SU-DHL-6 (cell line): ENCODE measurements around the gene DKKL1.

Source experiments
- H2AFZ ChIP-seq: fragments of 200-600 bp; sonication (generic); 2 replicates; pipeline ENCODE4 v1.6.1; 2014; ENCODE audit warnings: low read depth, mild to moderate bottlenecking, moderate library complexity, mixed read lengths, antibody characterized with exemption, low read length; ENCODE audit not compliant: severe bottlenecking
- H3F3A ChIP-seq: fragments of 200-600 bp; shearing (Covaris generic); 2 replicates; pipeline ENCODE4 v1.6.0; 2016; ENCODE audit warnings: antibody characterized with exemption, mild to moderate bottlenecking; ENCODE audit not compliant: insufficient read depth
- H3K27ac ChIP-seq: fragments of 200-600 bp; sonication (generic); 2 replicates; pipeline ENCODE4 v1.5.1; 2016; ENCODE audit warnings: low read depth, mild to moderate bottlenecking, low read length, moderate library complexity, mixed read lengths
- H3K27me3 ChIP-seq: fragments of 200-600 bp; sonication (generic), shearing (Covaris generic); 2 replicates; pipeline ENCODE4 v1.6.0; 2014; ENCODE audit warnings: mild to moderate bottlenecking, low read length
- H3K36me3 ChIP-seq: fragments of 200-600 bp; sonication (generic); 2 replicates; pipeline ENCODE4 v1.6.1; 2014; ENCODE audit warnings: mild to moderate bottlenecking, low read length, mixed read lengths
- H3K4me2 ChIP-seq: fragments of 300-600, 200-600 bp; shearing (Covaris generic), sonication (generic); 2 replicates; pipeline ENCODE4 v1.6.0; 2014; ENCODE audit warnings: low read length, low read depth, mild to moderate bottlenecking; ENCODE audit not compliant: poor library complexity, severe bottlenecking
- H3K4me3 ChIP-seq: fragments of 200-600 bp; sonication (generic); 2 replicates; pipeline ENCODE4 v1.5.1; 2014; ENCODE audit warnings: antibody characterized with exemption, low read length, mild to moderate bottlenecking, mixed read lengths; ENCODE audit not compliant: insufficient read depth, poor library complexity, severe bottlenecking
- H3K79me2 ChIP-seq: fragments of 200-600 bp; sonication (generic); 2 replicates; pipeline ENCODE4 v1.6.1; 2014; ENCODE audit warnings: mild to moderate bottlenecking, low read length, moderate library complexity; ENCODE audit not compliant: insufficient read depth
- H3K9ac ChIP-seq: fragments of 200-600 bp; sonication (generic); 2 replicates; pipeline ENCODE4 v1.7.0; 2014; ENCODE audit warnings: mild to moderate bottlenecking, low read length
- H3K9me2 ChIP-seq: fragments of 200-600 bp; sonication (generic); replicated peaks from 2 replicates; pipeline ENCODE4 v1.6.1; 2014; ENCODE audit warnings: low read length; ENCODE audit not compliant: insufficient read depth
- H3K9me3 ChIP-seq: fragments of 200-600 bp; sonication (generic); 2 replicates; pipeline ENCODE4 v1.6.1; 2014; ENCODE audit warnings: low read length, mixed read lengths; ENCODE audit not compliant: insufficient read depth
- H4K20me1 ChIP-seq: fragments of 200-600 bp; sonication (generic); 2 replicates; pipeline ENCODE4 v1.6.1; 2014; ENCODE audit warnings: low read depth, mild to moderate bottlenecking, antibody characterized with exemption, low read length, moderate library complexity, mixed read lengths
- EZH2phosphoT487 ChIP-seq: fragments of 200-600 bp; sonication (generic), shearing (Covaris generic); conservative IDR thresholded peaks from 2 replicates; pipeline ENCODE4 v1.6.1; 2018; ENCODE audit warnings: mild to moderate bottlenecking, antibody characterized with exemption, low read length, moderate library complexity, mixed read lengths
- TF ChIP-seq, protein P1 (sequence below): fragments of 200-600 bp; sonication (generic); IDR thresholded peaks from one replicate; pipeline ENCODE4 v1.5.1; 2017; ENCODE audit warnings: antibody characterized with exemption, mild to moderate bottlenecking, low read length, moderate library complexity; ENCODE audit not compliant: insufficient read depth, poor library complexity, severe bottlenecking

The DKKL1 gene

DNA sequence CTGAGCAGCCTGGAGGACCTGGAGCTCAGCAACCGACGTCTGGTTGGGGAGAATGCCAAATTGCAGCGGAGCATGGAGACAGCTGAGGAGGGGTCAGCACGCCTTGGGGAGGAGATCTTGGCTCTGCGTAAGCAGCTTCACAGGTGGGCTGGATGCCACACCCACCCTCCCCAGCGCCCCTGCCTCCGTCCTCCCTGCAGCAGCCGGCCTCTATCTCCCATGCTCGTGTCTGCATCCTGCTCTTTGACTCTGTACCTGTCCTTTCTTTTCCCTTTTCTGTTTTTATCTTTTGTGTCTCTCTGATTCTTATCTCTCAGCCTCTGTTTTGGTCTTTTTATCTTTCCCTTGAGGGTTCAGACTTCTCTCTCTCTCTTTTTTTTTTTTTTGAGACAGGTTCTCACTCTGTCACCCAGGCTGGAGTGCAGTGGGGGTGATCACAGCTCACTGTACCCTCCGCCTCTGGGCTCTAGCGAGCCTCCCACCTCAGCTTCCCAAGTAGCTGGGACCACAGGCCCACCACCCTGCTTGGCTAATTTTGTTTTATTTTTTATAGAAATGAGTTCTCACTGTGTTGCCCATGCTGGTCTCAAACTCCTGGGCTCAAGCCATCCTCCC is 34.4 kb downstream of the DKKL1 start:
- no peak for TF ChIP-seq EZH2phosphoT487
- TF ChIP-seq, protein P1, sequence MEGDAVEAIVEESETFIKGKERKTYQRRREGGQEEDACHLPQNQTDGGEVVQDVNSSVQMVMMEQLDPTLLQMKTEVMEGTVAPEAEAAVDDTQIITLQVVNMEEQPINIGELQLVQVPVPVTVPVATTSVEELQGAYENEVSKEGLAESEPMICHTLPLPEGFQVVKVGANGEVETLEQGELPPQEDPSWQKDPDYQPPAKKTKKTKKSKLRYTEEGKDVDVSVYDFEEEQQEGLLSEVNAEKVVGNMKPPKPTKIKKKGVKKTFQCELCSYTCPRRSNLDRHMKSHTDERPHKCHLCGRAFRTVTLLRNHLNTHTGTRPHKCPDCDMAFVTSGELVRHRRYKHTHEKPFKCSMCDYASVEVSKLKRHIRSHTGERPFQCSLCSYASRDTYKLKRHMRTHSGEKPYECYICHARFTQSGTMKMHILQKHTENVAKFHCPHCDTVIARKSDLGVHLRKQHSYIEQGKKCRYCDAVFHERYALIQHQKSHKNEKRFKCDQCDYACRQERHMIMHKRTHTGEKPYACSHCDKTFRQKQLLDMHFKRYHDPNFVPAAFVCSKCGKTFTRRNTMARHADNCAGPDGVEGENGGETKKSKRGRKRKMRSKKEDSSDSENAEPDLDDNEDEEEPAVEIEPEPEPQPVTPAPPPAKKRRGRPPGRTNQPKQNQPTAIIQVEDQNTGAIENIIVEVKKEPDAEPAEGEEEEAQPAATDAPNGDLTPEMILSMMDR: no peak
- Histone ChIP-seq H3K27ac (no peak overlapping the region), H3K4me3 (no peak overlapping the region), H2AFZ (no peak overlapping the region), H3F3A (no peaks in the 10 kb centered on the region), H3K9ac (no peak overlapping the region), H3K4me2 (no peak overlapping the region), H3K36me3 (no peaks in the 10 kb centered on the region), H3K9me3 (no peaks in the 10 kb centered on the region), H4K20me1 (no peaks in the 10 kb centered on the region), H3K27me3 (no peaks in the 10 kb centered on the region), H3K9me2 (no peaks in the 10 kb centered on the region), H3K79me2 (no peaks in the 10 kb centered on the region)

DNA sequence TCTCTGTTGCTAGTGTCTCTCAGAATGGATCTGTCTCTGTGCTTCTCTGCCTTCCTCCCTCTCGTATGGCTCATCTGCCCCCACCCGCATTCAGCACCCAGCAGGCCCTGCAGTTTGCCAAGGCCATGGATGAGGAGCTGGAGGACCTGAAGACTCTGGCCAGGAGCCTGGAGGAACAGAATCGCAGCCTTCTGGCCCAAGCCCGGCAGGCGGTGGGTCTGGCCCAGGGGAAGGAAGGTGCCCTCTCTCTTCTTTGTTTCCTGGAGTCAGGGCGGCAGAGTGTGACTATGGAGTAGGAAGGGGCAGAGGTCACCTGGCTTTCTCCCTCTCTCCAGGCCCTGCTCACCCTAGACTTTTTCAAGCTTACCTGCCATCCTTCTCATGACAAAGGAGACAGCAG is 35.3 kb downstream of the DKKL1 start:
- no peaks in the 10 kb centered on the region for H4K20me1 ChIP-seq
- no peaks in the 10 kb centered on the region for H3K79me2 ChIP-seq
- TF ChIP-seq EZH2phosphoT487: no peak
- TF ChIP-seq, protein P1: no peak
- no peak overlapping the region for H3K4me2 ChIP-seq
- no peaks in the 10 kb centered on the region for H3K36me3 ChIP-seq
- H3K9me2 ChIP-seq: no peaks in the 10 kb centered on the region
- no peak overlapping the region for H3K27ac ChIP-seq
- no peaks in the 10 kb centered on the region for H3F3A ChIP-seq
- H2AFZ ChIP-seq: no peak overlapping the region
- no peaks in the 10 kb centered on the region for H3K9me3 ChIP-seq
- H3K27me3 ChIP-seq: no peaks in the 10 kb centered on the region
- no peak overlapping the region for H3K9ac ChIP-seq
- H3K4me3 ChIP-seq: no peak overlapping the region

GRCh38 chr19:49400029-49400428 is 36.4 kb downstream of the DKKL1 start:
- Histone ChIP-seq H2AFZ (no peak overlapping the region), H3K79me2 (no peaks in the 10 kb centered on the region), H3K9me3 (no peaks in the 10 kb centered on the region), H3K4me3 (no peak overlapping the region), H3K9me2 (no peaks in the 10 kb centered on the region), H3K4me2 (no peak overlapping the region), H4K20me1 (no peaks in the 10 kb centered on the region), H3K27ac (no peak overlapping the region), H3F3A (no peaks in the 10 kb centered on the region), H3K27me3 (no peaks in the 10 kb centered on the region), H3K9ac (no peak overlapping the region), H3K36me3 (no peaks in the 10 kb centered on the region)
- TF ChIP-seq EZH2phosphoT487: no peak
- TF ChIP-seq, protein P1: no peak
